Stimulated activated CD4-positive, alpha-beta T cell treated with anti-CD3 and anti-CD28 coated beads, TNF-alpha, amount 100 ng/mL, for 24 hours (primary cell): ENCODE data around the gene CDKAL1.

Experiments
- DNase-seq, 3 experiments: peaks; one replicate each; pipeline ENCODE4 v3.0.0-alpha.2; 2020; ENCODE audit warnings: low read depth in 3 of 3

CDKAL1 gene

GRCh38 chr6:20678831-20679352, 144.6 kb downstream of the CDKAL1 start:
- no peak for DNase-seq

- DNase-seq: no peak
Observed at GRCh38 chr6:20680697-20681165, 146.5 kb downstream of the CDKAL1 start.

GRCh38 chr6:20681243-20681684, 147.0 kb downstream of the CDKAL1 start:
- no peak for DNase-seq

- no peak for DNase-seq
Observed at GRCh38 chr6:20684474-20684873, 150.2 kb downstream of the CDKAL1 start.

GRCh38 chr6:20686142-20686541, 151.9 kb downstream of the CDKAL1 start:
- DNase-seq: no peak

GRCh38 chr6:20687494-20687893, 153.2 kb downstream of the CDKAL1 start:
- no peak for DNase-seq

- DNase-seq: no peak
Observed at GRCh38 chr6:20688710-20689500, 154.6 kb downstream of the CDKAL1 start.

GRCh38 chr6:20691185-20691584, 156.9 kb downstream of the CDKAL1 start:
- no peak for DNase-seq

- DNase-seq: no peak
Observed at GRCh38 chr6:20692023-20692422, 157.8 kb downstream of the CDKAL1 start.

GRCh38 chr6:20693466-20694063, 159.3 kb downstream of the CDKAL1 start:
- no peak for DNase-seq

GRCh38 chr6:20696676-20697075, 162.4 kb downstream of the CDKAL1 start:
- DNase-seq: no peak

- no peak for DNase-seq
Observed at GRCh38 chr6:20698675-20699074, 164.4 kb downstream of the CDKAL1 start.

- DNase-seq: no peak
Observed at GRCh38 chr6:20699402-20699801, 165.1 kb downstream of the CDKAL1 start.

GRCh38 chr6:20700375-20700774, 166.1 kb downstream of the CDKAL1 start:
- no peak for DNase-seq

GRCh38 chr6:20702366-20702765, 168.1 kb downstream of the CDKAL1 start:
- no peak for DNase-seq

GRCh38 chr6:20703049-20703448, 168.8 kb downstream of the CDKAL1 start:
- no peak for DNase-seq

- DNase-seq: no peak
Observed at GRCh38 chr6:20704325-20705025, 170.2 kb downstream of the CDKAL1 start.

- no peak for DNase-seq
Observed at GRCh38 chr6:20705741-20706140, 171.5 kb downstream of the CDKAL1 start.

GRCh38 chr6:20706238-20706938, 172.1 kb downstream of the CDKAL1 start:
- DNase-seq: no peak

GRCh38 chr6:20706939-20707485, 172.8 kb downstream of the CDKAL1 start:
- DNase-seq: no peak

- DNase-seq: no peak
Observed at GRCh38 chr6:20707870-20708269, 173.6 kb downstream of the CDKAL1 start.
